ENCODE data around the gene LYSMD2.

Gene LYSMD2

GRCh38 chr15:51727141-51727897, 10.1 kb downstream of the LYSMD2 start:
- TF ChIP-seq CTCF (IDR thresholded peaks at IDR 0.05), result 0 out of 2 replicates have a peak, but pooled peaks have one; percentile 6
- no peak for TF ChIP-seq ZFX (IDR thresholded peaks at IDR 0.05; ENCODE audit: borderline replicate concordance)
- H3K27ac ChIP-seq, result 0 out of 2 replicates have a peak overlapping the region, but pooled peaks have one; percentile 11

GRCh38 chr15:51726302-51727073, 11.0 kb downstream of the LYSMD2 start:
- TF ChIP-seq CTCF (IDR thresholded peaks at IDR 0.05), result no peak
- TF ChIP-seq ZFX (IDR thresholded peaks at IDR 0.05; ENCODE audit: borderline replicate concordance), result no peak
- H3K27ac ChIP-seq, result 0 out of 2 replicates have a peak overlapping the region, but pooled peaks have one; percentile 11

GRCh38 chr15:51724673-51725072, 12.8 kb downstream of the LYSMD2 start:
- TF ChIP-seq ZFX (IDR thresholded peaks at IDR 0.05; ENCODE audit: borderline replicate concordance) (no peak), CTCF (IDR thresholded peaks at IDR 0.05) (no peak)
- no peak overlapping the region for H3K27ac ChIP-seq

- H3K27ac ChIP-seq, result no peak overlapping the region
- TF ChIP-seq ZFX (IDR thresholded peaks at IDR 0.05; ENCODE audit: borderline replicate concordance) (no peak), CTCF (IDR thresholded peaks at IDR 0.05) (no peak)
Observed at GRCh38 chr15:51724199-51724598, 13.3 kb downstream of the LYSMD2 start.

GRCh38 chr15:51721199-51721960, 16.1 kb downstream of the LYSMD2 start:
- no peak overlapping the region for H3K27ac ChIP-seq
- no peak for TF ChIP-seq CTCF (IDR thresholded peaks at IDR 0.05)
- no peak for TF ChIP-seq ZFX (IDR thresholded peaks at IDR 0.05; ENCODE audit: borderline replicate concordance)

- no peak overlapping the region for H3K27ac ChIP-seq
- TF ChIP-seq ZFX (IDR thresholded peaks at IDR 0.05; ENCODE audit: borderline replicate concordance), result no peak
- no peak for TF ChIP-seq CTCF (IDR thresholded peaks at IDR 0.05)
Observed at GRCh38 chr15:51720201-51720995, 17.1 kb downstream of the LYSMD2 start.
